Uterus (tissue), 2 donors: Measurements from ENCODE around the gene RPS6KA1.

Source experiments
- CTCF ChIP-seq, 4 experiments: fragments of 200-600 bp in 2 of 4; fragments of 450-650 bp in 2 of 4; sonication (generic) in 2 of 4; IDR thresholded peaks; one replicate each; pipeline ENCODE4 v1.5.1; 2016 to 2019; ENCODE audit warnings: antibody characterized with exemption in 4 of 4, mild to moderate bottlenecking in 2 of 4, moderate library complexity in 1 of 4
- POLR2A ChIP-seq, 2 donors: fragments of 450-650 bp; IDR thresholded peaks; one replicate each; pipeline ENCODE4 v1.6.1; 2016; ENCODE audit warnings: antibody characterized with exemption in 2 of 2, mild to moderate bottlenecking in 1 of 2, moderate library complexity in 1 of 2

- TF ChIP-seq CTCF (IDR thresholded peaks at IDR 0.05) (no peak), POLR2A (IDR thresholded peaks at IDR 0.05) (no peak)
Observed at GRCh38 chr1:26524181-26524580, 5.4 kb upstream of the RPS6KA1 start.
